OCI-LY7 (cell line): Measurements from ENCODE around the gene SCYGR4. TPM values are rescaled to one million over a fixed set of nuclear protein-coding genes. Genes with fewer than 3 reads are reported as not detected.

Source experiments
- BruUV-seq: library from RNA; stranded (reverse); fragments of 400-500 nt; replicated peaks from 2 replicates; lab custom pipeline; 2021; lab: Mats Ljungman, UMichigan
- CTCF ChIA-PET: fragments of 300-600 bp; sonication (Branson Sonifier 250); formaldehyde crosslinking; loops from one replicate; lab custom pipeline; 2022; ENCODE audit warnings: antibody characterized with exemption; ENCODE audit not compliant: unreplicated experiment; lab: Charles Lee
- POLR2A ChIA-PET: fragments of 300-600 bp; sonication (Branson Sonifier 250); formaldehyde crosslinking; loops from one replicate; lab custom pipeline; 2022; ENCODE audit warnings: antibody characterized with exemption; lab: Charles Lee
- DNase-seq: peaks from one replicate; pipeline ENCODE4 v3.0.0-alpha.2; 2015; ENCODE audit warnings: low spot score
- H2AFZ ChIP-seq: fragments of 200-600 bp; sonication (generic), shearing (Covaris generic); 2 replicates; pipeline ENCODE4 v1.6.1; 2014; ENCODE audit warnings: mild to moderate bottlenecking, antibody characterized with exemption, low read length, moderate library complexity
- H3K27ac ChIP-seq: fragments of 200-600 bp; sonication (generic); 2 replicates; pipeline ENCODE4 v1.5.1; 2014; ENCODE audit warnings: mixed run types, low read depth, mild to moderate bottlenecking, moderate library complexity, low read length, inconsistent platforms; ENCODE audit not compliant: poor library complexity, severe bottlenecking
- H3K36me3 ChIP-seq: fragments of 200-600 bp; sonication (generic); 2 replicates; pipeline ENCODE4 v1.6.1; 2014; ENCODE audit warnings: mild to moderate bottlenecking, antibody characterized with exemption, low read length, moderate library complexity, mixed read lengths; ENCODE audit not compliant: insufficient read depth
- H3K4me1 ChIP-seq: fragments of 200-600 bp; sonication (generic); 2 replicates; pipeline ENCODE4 v1.5.1; 2014; ENCODE audit warnings: mild to moderate bottlenecking, low read length; ENCODE audit not compliant: insufficient read depth, poor library complexity, severe bottlenecking
- H3K4me2 ChIP-seq: fragments of 200-600 bp; sonication (generic); 2 replicates; pipeline ENCODE4 v1.6.1; 2014; ENCODE audit warnings: mild to moderate bottlenecking, low read length
- H3K4me3 ChIP-seq: fragments of 200-600 bp; sonication (generic); 2 replicates; pipeline ENCODE4 v1.5.1; 2014; ENCODE audit warnings: mild to moderate bottlenecking, low read depth, low read length; ENCODE audit not compliant: poor library complexity, severe bottlenecking
- H3K79me2 ChIP-seq: fragments of 200-600 bp; sonication (generic); 2 replicates; pipeline ENCODE4 v1.6.1; 2016; ENCODE audit warnings: low read depth, mild to moderate bottlenecking, low read length, moderate library complexity, mixed read lengths; ENCODE audit not compliant: insufficient read depth
- H3K9me2 ChIP-seq: fragments of 200-600 bp; sonication (generic); 2 replicates; pipeline ENCODE4 v1.6.1; 2016; ENCODE audit warnings: mild to moderate bottlenecking, low read length, mixed read lengths; ENCODE audit not compliant: insufficient read depth
- H3K9me3 ChIP-seq: fragments of 200-600 bp; sonication (generic); 2 replicates; pipeline ENCODE4 v1.6.1; 2014; ENCODE audit warnings: mild to moderate bottlenecking, mixed run types, low read length, mixed read lengths
- H4K20me1 ChIP-seq: fragments of 200-600 bp; sonication (generic); 2 replicates; pipeline ENCODE4 v1.6.1; 2014; ENCODE audit warnings: mild to moderate bottlenecking, antibody characterized with exemption, low read length, moderate library complexity, mixed read lengths; ENCODE audit not compliant: insufficient read depth
- CTCF ChIP-seq: fragments of 200-600 bp; sonication (generic); conservative IDR thresholded peaks from 2 replicates; pipeline ENCODE4 v1.5.1; 2014; ENCODE audit warnings: mild to moderate bottlenecking, antibody characterized with exemption, low read length, moderate library complexity, mixed read lengths
- EZH2phosphoT487 ChIP-seq: fragments of 200-600 bp; sonication (generic); IDR thresholded peaks from 2 replicates; pipeline ENCODE4 v1.6.1; 2018; ENCODE audit warnings: low read depth, borderline replicate concordance, mild to moderate bottlenecking, mixed run types, antibody characterized with exemption, low read length, moderate library complexity, mixed read lengths
- intact Hi-C: fragments of 100-400 bp; cut with micrococcal nuclease; formaldehyde crosslinking; loops from one replicate; pipeline ENCODE4 v1.10.0; 2022; ENCODE audit not compliant: unreplicated experiment
- total RNA-seq, 2 experiments: library from RNA; depleted of rRNA in 1 of 2; stranded (reverse); fragments of >200 nt in 1 of 2; shearing (Covaris generic) in 1 of 2; gene quantifications; 2 replicates each; pipeline ENCODE4 v1.2.3, GENCODE V29; 2014 to 2022

SCYGR4 gene
- total RNA-seq, 2 experiments from 2014 or later = not detected

- no TSS peak for BruUV-seq
- TF ChIP-seq EZH2phosphoT487 = no peak
- no peak for TF ChIP-seq CTCF
- Histone ChIP-seq H3K79me2 (no peaks in the 10 kb centered on the region), H3K4me3 (no peak overlapping the region), H3K9me3 (no peaks in the 10 kb centered on the region), H3K9me2 (no peaks in the 10 kb centered on the region), H4K20me1 (no peaks in the 10 kb centered on the region), H3K27ac (no peak overlapping the region), H3K4me1 (no peaks in the 10 kb centered on the region), H3K4me2 (no peak overlapping the region), H3K36me3 (no peaks in the 10 kb centered on the region), H2AFZ (no peak overlapping the region)
- CTCF ChIA-PET = no interaction called here
- intact Hi-C loops = no loop called here
- DNase-seq = no peak
- POLR2A ChIA-PET = interaction anchor here (0.6 kb wide), 2 partner anchors 290 to 954 kb away, joined by 3 to 4 read pairs; no protein-coding TSS in a partner anchor
Observed at GRCh38 chr2:227610123-227610522, 7.2 kb upstream of the SCYGR4 start.

- POLR2A ChIA-PET = no interaction called here
- Histone ChIP-seq H2AFZ (no peak overlapping the region), H4K20me1 (no peaks in the 10 kb centered on the region), H3K4me1 (no peaks in the 10 kb centered on the region), H3K9me2 (no peaks in the 10 kb centered on the region), H3K79me2 (no peaks in the 10 kb centered on the region), H3K4me2 (no peak overlapping the region), H3K27ac (no peak overlapping the region), H3K9me3 (no peaks in the 10 kb centered on the region), H3K36me3 (no peaks in the 10 kb centered on the region), H3K4me3 (no peak overlapping the region)
- no TSS peak for BruUV-seq
- no peak for DNase-seq
- intact Hi-C loops = no loop called here
- no peak for TF ChIP-seq CTCF
- no peak for TF ChIP-seq EZH2phosphoT487
- CTCF ChIA-PET = no interaction called here
Observed at GRCh38 chr2:227612546-227613271, 4.6 kb upstream of the SCYGR4 start.

- no peaks in the 10 kb centered on the region for H4K20me1 ChIP-seq
- H3K4me1 ChIP-seq = no peaks in the 10 kb centered on the region
- no peak overlapping the region for H3K27ac ChIP-seq
- no peaks in the 10 kb centered on the region for H3K36me3 ChIP-seq
- no peak overlapping the region for H2AFZ ChIP-seq
- DNase-seq = no peak
- no peaks in the 10 kb centered on the region for H3K9me3 ChIP-seq
- TF ChIP-seq CTCF (no peak), EZH2phosphoT487 (no peak)
- H3K9me2 ChIP-seq = no peaks in the 10 kb centered on the region
- no peak overlapping the region for H3K4me3 ChIP-seq
- no TSS peak for BruUV-seq
- intact Hi-C loops = no loop called here
- H3K4me2 ChIP-seq = no peak overlapping the region
- CTCF ChIA-PET = no interaction called here
- POLR2A ChIA-PET = no interaction called here
- H3K79me2 ChIP-seq = no peaks in the 10 kb centered on the region
Observed at GRCh38 chr2:227613272-227613660, 4.0 kb upstream of the SCYGR4 start.
